ENCODE data around the gene TNFAIP8.

DNA sequence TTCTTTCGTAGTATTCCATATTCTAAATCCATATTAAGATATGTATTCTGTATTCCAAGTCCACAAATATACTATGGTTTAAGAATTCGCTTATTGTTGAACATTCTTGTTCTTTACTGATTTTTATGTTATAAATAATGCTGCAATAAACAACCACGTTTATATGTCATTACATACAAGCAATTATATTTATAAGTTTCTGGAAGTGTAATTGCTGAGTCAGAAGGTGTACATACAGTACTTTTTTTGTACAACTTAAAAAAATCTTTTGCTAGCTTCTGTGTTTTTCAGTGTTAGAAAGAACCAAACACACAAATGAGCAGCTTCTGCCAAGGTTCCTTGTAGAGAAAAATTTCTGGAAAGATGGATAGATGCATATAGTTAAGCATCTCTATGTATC lies 48.6 kb upstream of the TNFAIP8 start:
- TF ChIP-seq EP300 (IDR thresholded peaks at IDR 0.05) (no peak), POLR2AphosphoS5 (IDR thresholded peaks at IDR 0.05) (no peak), POLR2A (IDR thresholded peaks at IDR 0.05; ENCODE audit: low read depth) (no peak)
- TF ChIP-seq, protein P1, sequence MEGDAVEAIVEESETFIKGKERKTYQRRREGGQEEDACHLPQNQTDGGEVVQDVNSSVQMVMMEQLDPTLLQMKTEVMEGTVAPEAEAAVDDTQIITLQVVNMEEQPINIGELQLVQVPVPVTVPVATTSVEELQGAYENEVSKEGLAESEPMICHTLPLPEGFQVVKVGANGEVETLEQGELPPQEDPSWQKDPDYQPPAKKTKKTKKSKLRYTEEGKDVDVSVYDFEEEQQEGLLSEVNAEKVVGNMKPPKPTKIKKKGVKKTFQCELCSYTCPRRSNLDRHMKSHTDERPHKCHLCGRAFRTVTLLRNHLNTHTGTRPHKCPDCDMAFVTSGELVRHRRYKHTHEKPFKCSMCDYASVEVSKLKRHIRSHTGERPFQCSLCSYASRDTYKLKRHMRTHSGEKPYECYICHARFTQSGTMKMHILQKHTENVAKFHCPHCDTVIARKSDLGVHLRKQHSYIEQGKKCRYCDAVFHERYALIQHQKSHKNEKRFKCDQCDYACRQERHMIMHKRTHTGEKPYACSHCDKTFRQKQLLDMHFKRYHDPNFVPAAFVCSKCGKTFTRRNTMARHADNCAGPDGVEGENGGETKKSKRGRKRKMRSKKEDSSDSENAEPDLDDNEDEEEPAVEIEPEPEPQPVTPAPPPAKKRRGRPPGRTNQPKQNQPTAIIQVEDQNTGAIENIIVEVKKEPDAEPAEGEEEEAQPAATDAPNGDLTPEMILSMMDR (IDR thresholded peaks at IDR 0.05), result no peak

Data from esophagus muscularis mucosa (tissue), 4 donors.